Mesendoderm (in vitro differentiated cells): ENCODE results near the gene TEAD1.

Experiments used
- DNase-seq: peaks from one replicate; pipeline ENCODE4 v3.0.0; 2013
- H2AK5ac ChIP-seq: 2 replicates; pipeline ENCODE4 v1.6.1; 2013; ENCODE audit warnings: low read length, inconsistent platforms
- H2BK120ac ChIP-seq: 2 replicates; pipeline ENCODE4 v1.6.1; 2013; ENCODE audit warnings: low read depth, mild to moderate bottlenecking, low read length, moderate library complexity, mixed read lengths
- H2BK15ac ChIP-seq: replicated peaks from 2 replicates; pipeline ENCODE4 v1.6.1; 2013; ENCODE audit warnings: low read depth, mild to moderate bottlenecking, moderate library complexity
- H2BK5ac ChIP-seq: 2 replicates; pipeline ENCODE4 v1.6.1; 2013; ENCODE audit warnings: low read length, inconsistent platforms
- H3K18ac ChIP-seq: 2 replicates; pipeline ENCODE4 v1.6.1; 2013; ENCODE audit warnings: mild to moderate bottlenecking, low read length, mixed read lengths
- H3K23ac ChIP-seq: one replicate; pipeline ENCODE4 v1.6.1; 2013; ENCODE audit warnings: low read length
- H3K27ac ChIP-seq: 2 replicates; pipeline ENCODE4 v1.5.1; 2013; ENCODE audit warnings: low read depth, mild to moderate bottlenecking, inconsistent platforms, low read length, moderate library complexity
- H3K27me3 ChIP-seq: 2 replicates; pipeline ENCODE4 v1.6.1; 2013; ENCODE audit warnings: low read length, control low read depth, mild to moderate bottlenecking, inconsistent platforms; ENCODE audit not compliant: insufficient read depth, poor library complexity
- H3K36me3 ChIP-seq: 2 replicates; pipeline ENCODE4 v1.6.1; 2013; ENCODE audit warnings: low read length, inconsistent platforms; ENCODE audit not compliant: control insufficient read depth, insufficient read depth
- H3K4ac ChIP-seq: one replicate; pipeline ENCODE4 v1.6.1; 2013; ENCODE audit warnings: low read depth, mild to moderate bottlenecking, low read length, moderate library complexity
- H3K4me1 ChIP-seq: 2 replicates; pipeline ENCODE4 v1.6.1; 2013; ENCODE audit warnings: low read depth, low read length, inconsistent platforms; ENCODE audit not compliant: control insufficient read depth
- H3K4me2 ChIP-seq: 2 replicates; pipeline ENCODE4 v1.6.1; 2013; ENCODE audit warnings: low read length
- H3K4me3 ChIP-seq: 2 replicates; pipeline ENCODE4 v1.5.1; 2013; ENCODE audit warnings: mild to moderate bottlenecking, low read length
- H3K56ac ChIP-seq: one replicate; pipeline ENCODE4 v1.6.1; 2013; ENCODE audit warnings: low read length
- H3K79me1 ChIP-seq: 2 replicates; pipeline ENCODE4 v1.6.1; 2013; ENCODE audit warnings: low read length, inconsistent platforms
- H3K79me2 ChIP-seq: 2 replicates; pipeline ENCODE4 v1.6.1; 2013; ENCODE audit warnings: mild to moderate bottlenecking, low read length; ENCODE audit not compliant: control insufficient read depth, insufficient read depth
- H3K9ac ChIP-seq: 2 replicates; pipeline ENCODE4 v1.6.1; 2013; ENCODE audit warnings: low read length, inconsistent platforms
- H4K5ac ChIP-seq: one replicate; pipeline ENCODE4 v1.6.1; 2013; ENCODE audit warnings: low read length
- H4K8ac ChIP-seq: one replicate; pipeline ENCODE4 v1.6.1; 2013; ENCODE audit warnings: low read depth, mild to moderate bottlenecking, control low read depth, low read length, moderate library complexity
- WGBS: extraction: QIAGEN DNeasy Blood & Tissue Kit; methylation state at CpG from one replicate; pipeline ENCODE4 v1.1.7; 2013; ENCODE audit warnings: low lambda C conversion rate, missing lambda C conversion rate; ENCODE audit not compliant: insufficient coverage; ENCODE audit errors: extremely low coverage; 5-methylcytosine and 5-hydroxymethylcytosine counted together

Gene TEAD1

DNA sequence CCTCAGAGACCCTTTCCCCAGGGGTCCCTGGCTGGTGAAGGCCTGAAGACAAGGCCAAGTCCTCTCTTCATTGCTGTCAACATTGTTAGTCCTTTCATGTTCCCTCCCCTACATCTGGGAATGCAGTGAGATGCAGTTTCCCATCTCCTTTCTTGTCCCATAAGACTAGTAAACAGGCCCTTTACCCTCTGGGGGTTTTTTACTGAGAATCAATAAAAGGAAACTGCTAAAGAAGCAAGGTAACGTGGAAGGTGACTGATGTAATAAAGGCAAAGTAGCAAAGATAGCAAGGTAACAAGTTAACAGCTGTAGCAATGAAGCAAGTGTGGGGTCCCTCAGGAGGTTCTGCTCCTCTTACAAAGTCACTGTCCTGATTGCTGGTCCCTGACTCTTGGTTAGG lies 37.3 kb downstream of the TEAD1 start:
- peaks cover 88% of the 10 kb centered on the region for H3K79me2 ChIP-seq
- no peak for DNase-seq
- no peak overlapping the region for H3K9ac ChIP-seq
- no CpG with 5 or more reads among the region's 1 CpG for WGBS
- no peak overlapping the region for H3K4me2 ChIP-seq
- H3K27ac ChIP-seq: no peak overlapping the region
- no peak overlapping the region for H2BK15ac ChIP-seq
- H2AK5ac ChIP-seq: no peak overlapping the region
- H3K23ac ChIP-seq: no peak overlapping the region
- no peak overlapping the region for H3K56ac ChIP-seq
- H2BK120ac ChIP-seq: no peak overlapping the region
- H3K79me1 ChIP-seq: peaks cover 51% of the 10 kb centered on the region
- H3K4ac ChIP-seq: no peak overlapping the region
- peaks cover 8% of the 10 kb centered on the region for H3K4me1 ChIP-seq
- no peaks in the 10 kb centered on the region for H3K36me3 ChIP-seq
- no peak overlapping the region for H3K4me3 ChIP-seq
- no peak overlapping the region for H4K8ac ChIP-seq
- no peaks in the 10 kb centered on the region for H3K27me3 ChIP-seq
- no peak overlapping the region for H2BK5ac ChIP-seq
- H4K5ac ChIP-seq: no peak overlapping the region
- H3K18ac ChIP-seq: no peak overlapping the region

DNA sequence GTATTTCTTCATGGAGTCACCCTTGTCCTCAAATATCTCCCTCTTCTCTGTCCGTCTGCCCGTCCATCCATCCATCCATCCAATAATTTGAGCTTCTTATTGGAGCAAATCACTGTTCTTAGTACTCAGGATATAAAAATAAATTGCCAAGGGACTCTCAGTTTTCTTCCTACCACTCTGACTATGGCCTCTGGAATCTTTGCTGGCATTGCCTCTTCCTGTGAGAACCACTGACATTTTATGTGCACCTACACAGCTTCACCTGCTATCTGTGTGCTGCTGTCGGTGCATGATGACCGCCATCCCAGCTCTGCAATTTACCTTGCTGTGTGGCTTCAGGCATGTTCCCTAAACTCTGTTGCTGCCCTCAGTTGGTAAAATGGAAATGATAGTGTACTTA lies 37.9 kb downstream of the TEAD1 start:
- DNase-seq: no peak
- no peak overlapping the region for H3K9ac ChIP-seq
- H3K4ac ChIP-seq: no peak overlapping the region
- no peak overlapping the region for H3K56ac ChIP-seq
- H2BK5ac ChIP-seq: no peak overlapping the region
- H4K5ac ChIP-seq: no peak overlapping the region
- H3K27me3 ChIP-seq: no peaks in the 10 kb centered on the region
- H2BK15ac ChIP-seq: no peak overlapping the region
- H3K36me3 ChIP-seq: no peaks in the 10 kb centered on the region
- peaks cover 51% of the 10 kb centered on the region for H3K79me1 ChIP-seq
- no peak overlapping the region for H2BK120ac ChIP-seq
- no CpG with 5 or more reads among the region's 4 CpGs for WGBS
- no peak overlapping the region for H4K8ac ChIP-seq
- no peak overlapping the region for H3K27ac ChIP-seq
- no peak overlapping the region for H3K23ac ChIP-seq
- H2AK5ac ChIP-seq: no peak overlapping the region
- H3K4me2 ChIP-seq: no peak overlapping the region
- peaks cover 7% of the 10 kb centered on the region for H3K4me1 ChIP-seq
- peaks cover 88% of the 10 kb centered on the region for H3K79me2 ChIP-seq
- H3K18ac ChIP-seq: no peak overlapping the region
- H3K4me3 ChIP-seq: no peak overlapping the region

- Histone ChIP-seq H3K9ac (no peak overlapping the region), H3K79me1 (peaks cover 51% of the 10 kb centered on the region), H3K56ac (no peak overlapping the region), H2BK15ac (no peak overlapping the region), H2AK5ac (no peak overlapping the region), H3K4me2 (no peak overlapping the region), H4K8ac (no peak overlapping the region), H3K79me2 (peaks cover 87% of the 10 kb centered on the region), H2BK120ac (no peak overlapping the region), H3K36me3 (no peaks in the 10 kb centered on the region), H3K4me1 (peaks cover 16% of the 10 kb centered on the region), H3K27ac (no peak overlapping the region), H3K4me3 (no peak overlapping the region), H3K18ac (peak overlapping the region; percentile 52), H3K4ac (no peak overlapping the region), H3K27me3 (no peaks in the 10 kb centered on the region), H2BK5ac (no peak overlapping the region), H4K5ac (no peak overlapping the region), H3K23ac (no peak overlapping the region)
- no CpG with 5 or more reads among the region's 4 CpGs for WGBS
- DNase-seq: no peak
Observed at GRCh38 chr11:12715131-12715530, 40.9 kb downstream of the TEAD1 start.

GRCh38 chr11:12715941-12716340 lies 41.7 kb downstream of the TEAD1 start:
- no peak overlapping the region for H3K4me3 ChIP-seq
- H3K79me2 ChIP-seq: peaks cover 87% of the 10 kb centered on the region
- no peak overlapping the region for H3K27ac ChIP-seq
- no CpG with 5 or more reads among the region's 11 CpGs for WGBS
- no peak for DNase-seq
- no peak overlapping the region for H4K8ac ChIP-seq
- H3K4me1 ChIP-seq: peaks cover 16% of the 10 kb centered on the region
- no peaks in the 10 kb centered on the region for H3K27me3 ChIP-seq
- no peak overlapping the region for H3K56ac ChIP-seq
- no peak overlapping the region for H3K9ac ChIP-seq
- H2BK120ac ChIP-seq: no peak overlapping the region
- peaks cover 47% of the 10 kb centered on the region for H3K79me1 ChIP-seq
- no peak overlapping the region for H4K5ac ChIP-seq
- H2BK5ac ChIP-seq: no peak overlapping the region
- H3K4ac ChIP-seq: no peak overlapping the region
- H2AK5ac ChIP-seq: no peak overlapping the region
- H3K18ac ChIP-seq: no peak overlapping the region
- no peaks in the 10 kb centered on the region for H3K36me3 ChIP-seq
- no peak overlapping the region for H2BK15ac ChIP-seq
- no peak overlapping the region for H3K4me2 ChIP-seq
- no peak overlapping the region for H3K23ac ChIP-seq

- Histone ChIP-seq H3K27me3 (no peaks in the 10 kb centered on the region), H3K18ac (no peak overlapping the region), H2BK5ac (no peak overlapping the region), H2BK15ac (no peak overlapping the region), H3K79me2 (peaks cover 87% of the 10 kb centered on the region), H3K27ac (no peak overlapping the region), H2AK5ac (no peak overlapping the region), H3K4me3 (no peak overlapping the region), H3K36me3 (no peaks in the 10 kb centered on the region), H3K4me1 (peaks cover 21% of the 10 kb centered on the region), H3K4ac (no peak overlapping the region), H3K56ac (no peak overlapping the region), H3K23ac (peak overlapping the region; percentile 71), H4K8ac (no peak overlapping the region), H2BK120ac (no peak overlapping the region), H3K4me2 (no peak overlapping the region), H3K79me1 (peaks cover 43% of the 10 kb centered on the region), H3K9ac (no peak overlapping the region), H4K5ac (no peak overlapping the region)
- no peak for DNase-seq
- WGBS: no CpG with 5 or more reads among the region's 6 CpGs
Observed at GRCh38 chr11:12716816-12717215, 42.6 kb downstream of the TEAD1 start.

DNA sequence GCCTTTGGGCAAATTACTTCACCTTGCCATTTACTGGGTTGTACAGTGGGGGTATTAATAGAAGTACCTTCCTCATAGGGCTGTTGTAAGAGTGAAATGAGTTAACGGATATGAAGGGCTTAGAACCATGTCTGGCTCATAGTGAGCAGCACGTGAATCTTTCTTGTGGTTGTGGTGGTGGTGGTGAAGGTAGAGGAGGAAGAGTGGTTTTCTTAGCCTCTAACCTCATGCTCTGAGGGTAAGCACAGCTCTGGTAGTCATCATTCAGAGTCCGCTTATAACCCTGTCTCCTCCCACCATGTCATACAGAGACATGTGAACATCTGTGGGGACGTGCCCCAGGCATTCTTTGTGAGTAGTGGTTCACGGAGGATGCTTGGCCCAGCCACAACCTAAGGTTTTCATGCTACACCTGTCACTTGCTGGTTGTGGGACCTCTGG lies 43.6 kb downstream of the TEAD1 start:
- Histone ChIP-seq H3K79me2 (peaks cover 83% of the 10 kb centered on the region), H3K36me3 (no peaks in the 10 kb centered on the region), H3K56ac (no peak overlapping the region), H3K4me3 (no peak overlapping the region), H3K79me1 (peaks cover 39% of the 10 kb centered on the region), H2BK5ac (no peak overlapping the region), H3K9ac (no peak overlapping the region), H3K4ac (no peak overlapping the region), H2AK5ac (no peak overlapping the region), H3K4me2 (no peak overlapping the region), H3K18ac (no peak overlapping the region), H2BK15ac (no peak overlapping the region), H4K8ac (no peak overlapping the region), H3K23ac (no peak overlapping the region), H3K27ac (no peak overlapping the region), H3K27me3 (no peaks in the 10 kb centered on the region), H3K4me1 (peaks cover 27% of the 10 kb centered on the region), H2BK120ac (no peak overlapping the region), H4K5ac (no peak overlapping the region)
- no CpG with 5 or more reads among the region's 5 CpGs for WGBS
- no peak for DNase-seq
